ENCODE measurements around the gene CDRT15. TPM values are rescaled to one million over a fixed set of nuclear protein-coding genes. Genes with fewer than 3 reads are reported as not detected.
"Not testable (repeated sequence)": the region's sequence is repeated elsewhere in the genome, so short reads cannot be mapped to it uniquely, and the experiment has no call there.

CDRT15 gene
- total and polyA plus RNA-seq, 2 experiments from 2014 or later, result 0.40 TPM; not detected in 1

- TF ChIP-seq, protein P1, sequence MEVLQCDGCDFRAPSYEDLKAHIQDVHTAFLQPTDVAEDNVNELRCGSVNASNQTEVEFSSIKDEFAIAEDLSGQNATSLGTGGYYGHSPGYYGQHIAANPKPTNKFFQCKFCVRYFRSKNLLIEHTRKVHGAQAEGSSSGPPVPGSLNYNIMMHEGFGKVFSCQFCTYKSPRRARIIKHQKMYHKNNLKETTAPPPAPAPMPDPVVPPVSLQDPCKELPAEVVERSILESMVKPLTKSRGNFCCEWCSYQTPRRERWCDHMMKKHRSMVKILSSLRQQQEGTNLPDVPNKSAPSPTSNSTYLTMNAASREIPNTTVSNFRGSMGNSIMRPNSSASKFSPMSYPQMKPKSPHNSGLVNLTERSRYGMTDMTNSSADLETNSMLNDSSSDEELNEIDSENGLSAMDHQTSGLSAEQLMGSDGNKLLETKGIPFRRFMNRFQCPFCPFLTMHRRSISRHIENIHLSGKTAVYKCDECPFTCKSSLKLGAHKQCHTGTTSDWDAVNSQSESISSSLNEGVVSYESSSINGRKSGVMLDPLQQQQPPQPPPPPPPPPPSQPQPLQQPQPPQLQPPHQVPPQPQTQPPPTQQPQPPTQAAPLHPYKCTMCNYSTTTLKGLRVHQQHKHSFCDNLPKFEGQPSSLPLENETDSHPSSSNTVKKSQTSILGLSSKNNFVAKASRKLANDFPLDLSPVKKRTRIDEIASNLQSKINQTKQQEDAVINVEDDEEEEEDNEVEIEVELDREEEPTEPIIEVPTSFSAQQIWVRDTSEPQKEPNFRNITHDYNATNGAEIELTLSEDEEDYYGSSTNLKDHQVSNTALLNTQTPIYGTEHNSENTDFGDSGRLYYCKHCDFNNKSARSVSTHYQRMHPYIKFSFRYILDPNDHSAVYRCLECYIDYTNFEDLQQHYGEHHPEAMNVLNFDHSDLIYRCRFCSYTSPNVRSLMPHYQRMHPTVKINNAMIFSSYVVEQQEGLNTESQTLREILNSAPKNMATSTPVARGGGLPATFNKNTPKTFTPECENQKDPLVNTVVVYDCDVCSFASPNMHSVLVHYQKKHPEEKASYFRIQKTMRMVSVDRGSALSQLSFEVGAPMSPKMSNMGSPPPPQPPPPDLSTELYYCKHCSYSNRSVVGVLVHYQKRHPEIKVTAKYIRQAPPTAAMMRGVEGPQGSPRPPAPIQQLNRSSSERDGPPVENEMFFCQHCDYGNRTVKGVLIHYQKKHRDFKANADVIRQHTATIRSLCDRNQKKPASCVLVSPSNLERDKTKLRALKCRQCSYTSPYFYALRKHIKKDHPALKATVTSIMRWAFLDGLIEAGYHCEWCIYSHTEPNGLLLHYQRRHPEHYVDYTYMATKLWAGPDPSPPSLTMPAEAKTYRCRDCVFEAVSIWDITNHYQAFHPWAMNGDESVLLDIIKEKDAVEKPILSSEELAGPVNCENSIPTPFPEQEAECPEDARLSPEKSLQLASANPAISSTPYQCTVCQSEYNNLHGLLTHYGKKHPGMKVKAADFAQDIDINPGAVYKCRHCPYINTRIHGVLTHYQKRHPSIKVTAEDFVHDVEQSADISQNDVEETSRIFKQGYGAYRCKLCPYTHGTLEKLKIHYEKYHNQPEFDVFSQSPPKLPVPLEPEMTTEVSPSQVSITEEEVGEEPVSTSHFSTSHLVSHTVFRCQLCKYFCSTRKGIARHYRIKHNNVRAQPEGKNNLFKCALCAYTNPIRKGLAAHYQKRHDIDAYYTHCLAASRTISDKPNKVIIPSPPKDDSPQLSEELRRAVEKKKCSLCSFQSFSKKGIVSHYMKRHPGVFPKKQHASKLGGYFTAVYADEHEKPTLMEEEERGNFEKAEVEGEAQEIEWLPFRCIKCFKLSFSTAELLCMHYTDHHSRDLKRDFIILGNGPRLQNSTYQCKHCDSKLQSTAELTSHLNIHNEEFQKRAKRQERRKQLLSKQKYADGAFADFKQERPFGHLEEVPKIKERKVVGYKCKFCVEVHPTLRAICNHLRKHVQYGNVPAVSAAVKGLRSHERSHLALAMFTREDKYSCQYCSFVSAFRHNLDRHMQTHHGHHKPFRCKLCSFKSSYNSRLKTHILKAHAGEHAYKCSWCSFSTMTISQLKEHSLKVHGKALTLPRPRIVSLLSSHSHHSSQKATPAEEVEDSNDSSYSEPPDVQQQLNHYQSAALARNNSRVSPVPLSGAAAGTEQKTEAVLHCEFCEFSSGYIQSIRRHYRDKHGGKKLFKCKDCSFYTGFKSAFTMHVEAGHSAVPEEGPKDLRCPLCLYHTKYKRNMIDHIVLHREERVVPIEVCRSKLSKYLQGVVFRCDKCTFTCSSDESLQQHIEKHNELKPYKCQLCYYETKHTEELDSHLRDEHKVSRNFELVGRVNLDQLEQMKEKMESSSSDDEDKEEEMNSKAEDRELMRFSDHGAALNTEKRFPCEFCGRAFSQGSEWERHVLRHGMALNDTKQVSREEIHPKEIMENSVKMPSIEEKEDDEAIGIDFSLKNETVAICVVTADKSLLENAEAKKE (CRISPR knock-in tag; IDR thresholded peaks at IDR 0.05), result no peak
- TF ChIP-seq POLR2AphosphoS5 (IDR thresholded peaks at IDR 0.05; ENCODE audit: low read depth) (no peak), JUNB (IDR thresholded peaks at IDR 0.05; ENCODE audit: unreplicated experiment) (no peak), STAT1 (IDR thresholded peaks at IDR 0.05; ENCODE audit: unreplicated experiment) (no peak), ZNF114 (CRISPR knock-in tag; IDR thresholded peaks at IDR 0.05) (no peak)
Measured at GRCh38 chr17:14197057-14197456, 39.6 kb downstream of the CDRT15 start (continued).

DNA sequence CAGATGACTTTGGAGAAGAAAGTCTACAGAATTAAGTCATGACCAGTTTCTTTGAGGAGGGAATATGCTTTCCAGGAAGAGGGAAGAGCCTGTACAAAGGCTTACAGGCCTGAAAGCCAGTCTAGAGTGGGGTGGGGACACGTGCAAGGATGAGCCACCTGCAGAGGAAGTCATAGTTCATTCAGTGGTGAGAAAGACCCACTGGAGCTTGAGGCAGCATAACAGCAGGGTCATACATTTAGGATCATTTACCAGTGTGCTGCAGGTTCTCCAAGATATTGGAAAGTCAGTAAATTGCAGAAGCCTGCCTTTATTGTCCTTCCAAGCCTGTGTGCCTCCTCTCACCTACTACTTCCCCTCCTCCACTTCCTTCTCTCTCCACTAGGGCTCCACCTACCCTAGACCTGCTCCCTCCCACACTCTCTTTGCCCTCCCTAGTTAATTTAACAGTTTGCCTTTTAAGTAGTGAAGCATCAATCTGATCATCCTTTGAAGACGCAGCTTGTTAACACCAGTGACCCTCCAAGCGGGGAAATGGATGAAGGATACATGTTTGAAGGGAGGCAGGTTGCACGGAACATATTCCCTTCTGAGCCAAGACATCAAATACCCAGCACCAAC lies 40.2 kb downstream of the CDRT15 start:
- H3F3A ChIP-seq (replicated peaks; ENCODE audit: low read depth), result no peaks in the 10 kb centered on the region
- H3K4me1 ChIP-seq (ENCODE audit: insufficient read depth), result 0 out of 2 replicates have a peak, but pooled peaks cover 6% of the 10 kb centered on the region
- H2AFZ ChIP-seq, result no peak overlapping the region
- ATAC-seq, result peak; percentile 75
- H3K36me3 Mint-ChIP-seq (ENCODE audit: low read depth), result peaks cover 4% of the 10 kb centered on the region; the same call in 2 of the 3 replicates
- no peaks in the 10 kb centered on the region for H3K36me3 ChIP-seq (ENCODE audit: insufficient read depth)
- no peak overlapping the region for H3K4me3 Mint-ChIP-seq
- H3K4me1 Mint-ChIP-seq, result peaks cover 8% of the 10 kb centered on the region; the same call in 2 of the 3 replicates
- TF ChIP-seq EZH2 (IDR thresholded peaks at IDR 0.05; ENCODE audit: low read depth, unreplicated experiment) (no peak), CTCF (conservative IDR thresholded peaks at IDR 0.05; ENCODE audit: low read depth in 2 of 2) (peak in 1 of 2 experiments; percentile 55; a peak in 2 of 4 replicates), ZNF331 (CRISPR knock-in tag; IDR thresholded peaks at IDR 0.05; ENCODE audit: low read depth) (no peak)
- no peaks in the 10 kb centered on the region for H3K27me3 ChIP-seq (ENCODE audit: insufficient read depth)
- H3K27me3 Mint-ChIP-seq (ENCODE audit: insufficient read depth, low read depth, poor library complexity), result no peaks in the 10 kb centered on the region
- no peak overlapping the region for H3K27ac Mint-ChIP-seq
- no peaks in the 10 kb centered on the region; the same call in 1 of the 2 replicates for H3K9me2 ChIP-seq (ENCODE audit: insufficient read depth)
- no peak overlapping the region for H3K4me3 ChIP-seq
- H3K79me2 ChIP-seq (replicated peaks; ENCODE audit: insufficient read depth), result no peaks in the 10 kb centered on the region
- H3K27ac ChIP-seq (ENCODE audit: low read depth), result no peak overlapping the region
- no peak overlapping the region for H3K4me2 ChIP-seq
- no peaks in the 10 kb centered on the region for H4K20me1 ChIP-seq (replicated peaks; ENCODE audit: insufficient read depth)
- H3K9me3 Mint-ChIP-seq, result no peaks in the 10 kb centered on the region
- DNase-seq (ENCODE audit: low spot score), result peak; percentile 24

DNA sequence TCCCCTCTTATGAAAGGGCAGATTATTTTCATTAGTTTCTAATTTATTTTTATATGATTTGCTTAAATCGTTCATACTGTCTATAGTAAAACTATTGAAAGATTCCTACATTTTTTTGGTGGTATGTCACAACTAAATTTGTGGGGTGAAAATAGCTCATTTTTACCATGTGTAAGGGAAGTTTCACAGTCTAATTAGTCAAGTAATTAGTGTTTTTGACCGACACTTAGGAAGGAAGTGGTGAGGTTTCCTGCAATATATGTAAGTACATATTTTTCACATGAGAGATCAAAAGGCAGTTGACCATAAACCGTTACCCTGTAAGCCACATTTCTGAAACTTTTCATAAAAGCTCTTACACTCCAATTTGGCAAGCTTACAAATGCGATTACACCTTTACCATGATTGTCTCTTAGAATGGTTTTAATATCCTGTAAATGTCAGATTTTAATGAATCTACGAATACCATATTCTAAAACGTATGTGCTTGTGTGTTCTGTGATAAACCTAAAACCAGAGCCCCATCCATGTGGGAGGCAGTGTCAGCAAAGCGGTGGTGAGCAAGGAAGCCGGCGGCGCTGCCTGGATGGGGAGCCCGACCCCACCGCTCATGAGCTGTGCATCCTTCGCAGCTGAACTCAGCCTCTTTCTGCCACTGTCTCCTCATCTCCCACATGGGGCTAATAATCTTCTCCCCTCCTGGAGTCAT lies 43.9 kb downstream of the CDRT15 start:
- not testable (repeated sequence) for H3K27me3 ChIP-seq (ENCODE audit: insufficient read depth); H3K4me3 Mint-ChIP-seq; ATAC-seq; H3K27ac Mint-ChIP-seq; DNase-seq (ENCODE audit: low spot score); H3K27ac ChIP-seq (ENCODE audit: low read depth); H3K4me2 ChIP-seq; H3K9me3 Mint-ChIP-seq; H3K4me1 ChIP-seq (ENCODE audit: insufficient read depth); H3K79me2 ChIP-seq (replicated peaks; ENCODE audit: insufficient read depth); H2AFZ ChIP-seq; H3K4me3 ChIP-seq; H3F3A ChIP-seq (replicated peaks; ENCODE audit: low read depth); H4K20me1 ChIP-seq (replicated peaks; ENCODE audit: insufficient read depth); H3K36me3 ChIP-seq (ENCODE audit: insufficient read depth); H3K4me1 Mint-ChIP-seq; H3K27me3 Mint-ChIP-seq (ENCODE audit: insufficient read depth, low read depth, poor library complexity); H3K9me2 ChIP-seq (ENCODE audit: insufficient read depth); H3K36me3 Mint-ChIP-seq (ENCODE audit: low read depth)

All from GM23338 (cell line).